NT2/D1 (cell line): ENCODE results near the gene KRTAP1-5.
"Not testable (repeated sequence)": the region's sequence is repeated elsewhere in the genome, so short reads cannot be mapped to it uniquely, and the experiment has no call there.

ENCODE experiments used
- SUZ12 ChIP-seq: IDR thresholded peaks from 2 replicates; pipeline ENCODE4 v1.6.1; 2011; ENCODE audit not compliant: insufficient read length, insufficient read depth; ENCODE audit errors: extremely low read depth
- ZNF274 ChIP-seq: IDR thresholded peaks from 2 replicates; pipeline ENCODE4 v1.6.1; 2011; ENCODE audit warnings: mild to moderate bottlenecking, low read depth, low read length

DNA sequence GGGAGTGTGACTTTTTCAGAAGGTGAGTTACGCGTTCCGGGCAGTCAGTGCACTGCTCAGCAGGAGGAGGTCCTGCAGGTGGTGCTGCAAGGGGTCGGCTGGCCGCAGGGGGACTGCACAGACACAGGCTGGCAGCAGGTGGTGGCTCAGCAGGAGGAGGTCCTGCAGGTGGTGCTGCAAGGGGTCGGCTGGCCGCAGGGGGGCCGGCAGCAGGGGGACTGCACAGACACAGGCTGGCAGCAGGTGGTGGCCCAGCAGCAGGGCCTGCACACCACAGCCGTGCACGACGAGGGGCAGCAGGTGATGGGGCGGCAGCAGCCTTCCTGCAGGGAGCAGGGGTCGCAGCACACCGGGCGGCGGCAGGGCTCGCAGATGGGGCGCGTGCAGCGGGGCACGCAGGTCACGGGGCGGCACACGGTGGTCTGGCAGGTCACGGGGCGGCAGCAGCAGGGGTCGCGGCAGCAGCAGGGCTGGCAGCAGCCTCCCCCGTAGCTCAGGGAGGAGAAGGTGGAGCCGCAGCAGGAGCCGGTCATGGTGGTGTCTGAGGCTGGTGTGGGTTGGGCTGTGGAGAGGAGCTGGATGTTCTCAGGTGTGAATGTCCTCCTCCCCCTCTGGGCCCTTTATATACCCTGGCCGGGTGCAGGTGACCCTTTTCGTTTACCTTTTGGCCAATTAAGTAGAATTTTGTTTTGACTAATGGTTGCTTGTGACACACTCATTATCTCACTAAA lies 19.9 kb upstream of the KRTAP1-5 start, which contains the start of gene KRTAP2-1:
- TF ChIP-seq SUZ12, ZNF274: not testable (repeated sequence)
